Endothelial cell (in vitro differentiated cells): Measurements from ENCODE around the gene TBC1D19. TPM values are rescaled to one million over a fixed set of nuclear protein-coding genes. Genes with fewer than 3 reads are reported as not detected.

ENCODE experiments used
- DNase-seq: peaks from one replicate; pipeline ENCODE4 v3.0.0; 2021; ENCODE audit warnings: low spot score
- H3K27ac Mint-ChIP-seq: one replicate; pipeline ENCODE4 v1.8.0; 2021; ENCODE audit warnings: mixed read lengths, inconsistent platforms; ENCODE audit not compliant: unreplicated experiment
- H3K27me3 Mint-ChIP-seq: one replicate; pipeline ENCODE4 v1.8.0; 2021; ENCODE audit warnings: mild to moderate bottlenecking, moderate library complexity, mixed read lengths, inconsistent platforms; ENCODE audit not compliant: unreplicated experiment
- H3K36me3 Mint-ChIP-seq: one replicate; pipeline ENCODE4 v1.8.0; 2021; ENCODE audit warnings: mild to moderate bottlenecking, low read depth, mixed read lengths, inconsistent platforms; ENCODE audit not compliant: unreplicated experiment
- H3K4me1 Mint-ChIP-seq: one replicate; pipeline ENCODE4 v1.8.0; 2021; ENCODE audit warnings: mild to moderate bottlenecking, mixed read lengths, inconsistent platforms; ENCODE audit not compliant: unreplicated experiment
- H3K4me3 Mint-ChIP-seq: one replicate; pipeline ENCODE4 v1.8.0; 2021; ENCODE audit warnings: mild to moderate bottlenecking, mixed read lengths, inconsistent platforms; ENCODE audit not compliant: unreplicated experiment
- H3K9me3 Mint-ChIP-seq: one replicate; pipeline ENCODE4 v1.8.0; 2021; ENCODE audit warnings: mixed read lengths, inconsistent platforms; ENCODE audit not compliant: unreplicated experiment
- CTCF ChIP-seq: fragments of 200-600 bp; sonication (generic); IDR thresholded peaks from one replicate; pipeline ENCODE4 v1.5.0; 2021; ENCODE audit warnings: antibody characterized with exemption; ENCODE audit not compliant: unreplicated experiment
- total RNA-seq: library from RNA; stranded (reverse); fragmentation: NEBNext Ultra II Directional; extraction: Animal tissue kit (Norgen Biotek cat#: 25700); gene quantifications from one replicate; pipeline ENCODE4 v1.2.1, GENCODE V29; 2021; ENCODE audit not compliant: unreplicated experiment

TBC1D19 gene
- total RNA-seq, 1 donor from 2014 or later: 5.2 TPM

- H3K4me3 Mint-ChIP-seq: no peak overlapping the region
- no peaks in the 10 kb centered on the region for H3K9me3 Mint-ChIP-seq
- DNase-seq: no peak
Measured at GRCh38 chr4:26713563-26714151, 129.8 kb downstream of the TBC1D19 start.

GRCh38 chr4:26715636-26716242, 131.9 kb downstream of the TBC1D19 start:
- H3K36me3 Mint-ChIP-seq: no peaks in the 10 kb centered on the region
- no peaks in the 10 kb centered on the region for H3K9me3 Mint-ChIP-seq
- H3K27me3 Mint-ChIP-seq: no peaks in the 10 kb centered on the region
- no peak for TF ChIP-seq CTCF
- H3K4me1 Mint-ChIP-seq: peaks cover under 1% of the 10 kb centered on the region
- no peak overlapping the region for H3K27ac Mint-ChIP-seq
- no peak for DNase-seq
- no peak overlapping the region for H3K4me3 Mint-ChIP-seq

More at GRCh38 chr4:26713563-26714151, 129.8 kb downstream of the TBC1D19 start:
- H3K36me3 Mint-ChIP-seq: peaks cover under 1% of the 10 kb centered on the region
- no peak for TF ChIP-seq CTCF
- no peaks in the 10 kb centered on the region for H3K27me3 Mint-ChIP-seq
- H3K27ac Mint-ChIP-seq: no peak overlapping the region
- H3K4me1 Mint-ChIP-seq: peaks cover 14% of the 10 kb centered on the region

- H3K4me3 Mint-ChIP-seq: no peak overlapping the region
- H3K4me1 Mint-ChIP-seq: no peaks in the 10 kb centered on the region
- H3K27me3 Mint-ChIP-seq: no peaks in the 10 kb centered on the region
- H3K9me3 Mint-ChIP-seq: no peaks in the 10 kb centered on the region
- TF ChIP-seq CTCF: no peak
- H3K36me3 Mint-ChIP-seq: no peaks in the 10 kb centered on the region
- no peak overlapping the region for H3K27ac Mint-ChIP-seq
- no peak for DNase-seq
Measured at GRCh38 chr4:26717332-26717731, 133.4 kb downstream of the TBC1D19 start.

GRCh38 chr4:26719954-26720552, 136.2 kb downstream of the TBC1D19 start:
- H3K27me3 Mint-ChIP-seq: no peaks in the 10 kb centered on the region
- no peaks in the 10 kb centered on the region for H3K4me1 Mint-ChIP-seq
- no peak for DNase-seq
- TF ChIP-seq CTCF: peak; percentile 51
- no peaks in the 10 kb centered on the region for H3K9me3 Mint-ChIP-seq
- no peaks in the 10 kb centered on the region for H3K36me3 Mint-ChIP-seq
- no peak overlapping the region for H3K27ac Mint-ChIP-seq
- H3K4me3 Mint-ChIP-seq: no peak overlapping the region

GRCh38 chr4:26721685-26722084, 137.8 kb downstream of the TBC1D19 start:
- DNase-seq: no peak
- Mint-ChIP-seq H3K9me3 (no peaks in the 10 kb centered on the region), H3K4me3 (no peak overlapping the region), H3K27me3 (no peaks in the 10 kb centered on the region), H3K36me3 (no peaks in the 10 kb centered on the region), H3K4me1 (no peaks in the 10 kb centered on the region), H3K27ac (no peak overlapping the region)
- TF ChIP-seq CTCF: no peak
